Large intestine (tissue), 3 donors: ENCODE measurements around the gene CAMTA1. TPM values are rescaled to one million over a fixed set of nuclear protein-coding genes. Genes with fewer than 3 reads are reported as not detected.

Experiments
- DNase-seq, 2 donors: peaks; one replicate each; pipeline versions ENCODE4 v3.0.0 to v3.0.0-alpha.2; 2013
- H3K27ac ChIP-seq: one replicate; pipeline ENCODE4 v1.5.1; 2013; ENCODE audit warnings: low read length
- H3K27me3 ChIP-seq: 2 replicates; pipeline ENCODE4 v1.6.1; 2013; ENCODE audit warnings: low read length; ENCODE audit not compliant: control insufficient read depth, insufficient read depth
- H3K36me3 ChIP-seq: 2 replicates; pipeline ENCODE4 v1.6.1; 2013; ENCODE audit warnings: low read length; ENCODE audit not compliant: control insufficient read depth, insufficient read depth
- H3K4me1 ChIP-seq: one replicate; pipeline ENCODE4 v1.6.1; 2013; ENCODE audit warnings: low read length; ENCODE audit not compliant: control insufficient read depth, insufficient read depth
- H3K4me3 ChIP-seq: one replicate; pipeline ENCODE4 v1.5.1; 2013; ENCODE audit warnings: low read length
- H3K9me3 ChIP-seq: one replicate; pipeline ENCODE4 v1.6.1; 2013; ENCODE audit warnings: mild to moderate bottlenecking, low read depth, low read length, moderate library complexity; ENCODE audit not compliant: control insufficient read depth
- WGBS: methylation state at CpG from one replicate; pipeline ENCODE4 v1.1.5; 2013; ENCODE audit warnings: low lambda C conversion rate; ENCODE audit not compliant: insufficient coverage; 5-methylcytosine and 5-hydroxymethylcytosine counted together
- polyA plus RNA-seq: library from polyadenylated mRNA; unstranded; fragments of 120-200 nt; gene quantifications from one replicate; pipeline ENCODE4 v1.2.1, GENCODE V29; 2013

CAMTA1 gene
- polyA plus RNA-seq, 1 donor: 67.9 TPM

GRCh38 chr1:7467476-7468175, 682.4 kb downstream of the CAMTA1 start:
- Histone ChIP-seq H3K9me3 (no peaks in the 10 kb centered on the region), H3K4me1 (peaks cover 4% of the 10 kb centered on the region), H3K27me3 (no peaks in the 10 kb centered on the region), H3K36me3 (no peaks in the 10 kb centered on the region), H3K4me3 (no peak overlapping the region), H3K27ac (no peak overlapping the region)
- WGBS: 97% methylated on average over 5 of the region's 27 CpGs
- DNase-seq: no peak

- WGBS: no CpG with 5 or more reads among the region's 9 CpGs
- Histone ChIP-seq H3K27me3 (no peaks in the 10 kb centered on the region), H3K4me1 (peaks cover 4% of the 10 kb centered on the region), H3K36me3 (no peaks in the 10 kb centered on the region), H3K9me3 (no peaks in the 10 kb centered on the region), H3K4me3 (no peak overlapping the region), H3K27ac (no peak overlapping the region)
- DNase-seq: no peak
Measured at GRCh38 chr1:7468248-7468647, 683.0 kb downstream of the CAMTA1 start.

GRCh38 chr1:7469255-7469938, 684.1 kb downstream of the CAMTA1 start:
- no CpG with 5 or more reads among the region's 13 CpGs for WGBS
- Histone ChIP-seq H3K36me3 (no peaks in the 10 kb centered on the region), H3K27ac (no peak overlapping the region), H3K9me3 (no peaks in the 10 kb centered on the region), H3K4me1 (peaks cover 4% of the 10 kb centered on the region), H3K27me3 (no peaks in the 10 kb centered on the region), H3K4me3 (no peak overlapping the region)
- no peak for DNase-seq

GRCh38 chr1:7470904-7471638, 685.8 kb downstream of the CAMTA1 start:
- no peaks in the 10 kb centered on the region for H3K9me3 ChIP-seq
- peak; percentile 51 to 56 for DNase-seq
- no CpG with 5 or more reads among the region's 12 CpGs for WGBS
- no peaks in the 10 kb centered on the region for H3K27me3 ChIP-seq
- H3K4me3 ChIP-seq: no peak overlapping the region
- peaks cover 4% of the 10 kb centered on the region for H3K4me1 ChIP-seq
- H3K27ac ChIP-seq: peak overlapping the region; percentile 2
- no peaks in the 10 kb centered on the region for H3K36me3 ChIP-seq

- no CpG with 5 or more reads among the region's 14 CpGs for WGBS
- Histone ChIP-seq H3K27me3 (no peaks in the 10 kb centered on the region), H3K27ac (peak overlapping the region; percentile 2)
Measured at GRCh38 chr1:7471836-7472235, 686.6 kb downstream of the CAMTA1 start.

GRCh38 chr1:7473223-7474142, 688.2 kb downstream of the CAMTA1 start:
- no peak for DNase-seq
- no peak overlapping the region for H3K4me3 ChIP-seq
- H3K27me3 ChIP-seq: no peaks in the 10 kb centered on the region
- no peak overlapping the region for H3K27ac ChIP-seq
- H3K4me1 ChIP-seq: peaks cover 7% of the 10 kb centered on the region
- no peaks in the 10 kb centered on the region for H3K9me3 ChIP-seq
- no peaks in the 10 kb centered on the region for H3K36me3 ChIP-seq
- no CpG with 5 or more reads among the region's 13 CpGs for WGBS

More at GRCh38 chr1:7471836-7472235, 686.6 kb downstream of the CAMTA1 start:
- Histone ChIP-seq H3K9me3 (no peaks in the 10 kb centered on the region), H3K4me3 (no peak overlapping the region), H3K36me3 (no peaks in the 10 kb centered on the region), H3K4me1 (peaks cover 4% of the 10 kb centered on the region)
- peak in 1 of 2 donors; percentile 16 for DNase-seq

- no peaks in the 10 kb centered on the region for H3K27me3 ChIP-seq
- H3K27ac ChIP-seq: no peak overlapping the region
- H3K4me3 ChIP-seq: no peak overlapping the region
- H3K36me3 ChIP-seq: no peaks in the 10 kb centered on the region
- H3K9me3 ChIP-seq: no peaks in the 10 kb centered on the region
- H3K4me1 ChIP-seq: peaks cover 7% of the 10 kb centered on the region
- WGBS: no CpG with 5 or more reads among the region's 3 CpGs
- no peak for DNase-seq
Measured at GRCh38 chr1:7474143-7474490, 688.9 kb downstream of the CAMTA1 start.

- no peak for DNase-seq
- Histone ChIP-seq H3K27me3 (no peaks in the 10 kb centered on the region), H3K36me3 (no peaks in the 10 kb centered on the region), H3K4me3 (no peak overlapping the region), H3K9me3 (no peaks in the 10 kb centered on the region), H3K4me1 (peaks cover 7% of the 10 kb centered on the region), H3K27ac (no peak overlapping the region)
- no CpG with 5 or more reads among the region's 13 CpGs for WGBS
Measured at GRCh38 chr1:7474786-7475502, 689.7 kb downstream of the CAMTA1 start.

GRCh38 chr1:7475691-7476090, 690.4 kb downstream of the CAMTA1 start:
- H3K9me3 ChIP-seq: no peaks in the 10 kb centered on the region
- no peak for DNase-seq
- peaks cover 3% of the 10 kb centered on the region for H3K4me1 ChIP-seq
- H3K27ac ChIP-seq: no peak overlapping the region
- H3K36me3 ChIP-seq: no peaks in the 10 kb centered on the region
- WGBS: no CpG with 5 or more reads among the region's 5 CpGs
- no peak overlapping the region for H3K4me3 ChIP-seq
- H3K27me3 ChIP-seq: no peaks in the 10 kb centered on the region
